GM18502 (cell line): Measurements from ENCODE around the gene RAMACL.

Experiments used
- ATAC-seq: cut with Tn5 transposase; IDR thresholded peaks from one replicate; pipeline ENCODE4 v1.9.1; 2021; ENCODE audit warnings: mild to moderate bottlenecking; ENCODE audit not compliant: unreplicated experiment, poor library complexity

The RAMACL gene

DNA sequence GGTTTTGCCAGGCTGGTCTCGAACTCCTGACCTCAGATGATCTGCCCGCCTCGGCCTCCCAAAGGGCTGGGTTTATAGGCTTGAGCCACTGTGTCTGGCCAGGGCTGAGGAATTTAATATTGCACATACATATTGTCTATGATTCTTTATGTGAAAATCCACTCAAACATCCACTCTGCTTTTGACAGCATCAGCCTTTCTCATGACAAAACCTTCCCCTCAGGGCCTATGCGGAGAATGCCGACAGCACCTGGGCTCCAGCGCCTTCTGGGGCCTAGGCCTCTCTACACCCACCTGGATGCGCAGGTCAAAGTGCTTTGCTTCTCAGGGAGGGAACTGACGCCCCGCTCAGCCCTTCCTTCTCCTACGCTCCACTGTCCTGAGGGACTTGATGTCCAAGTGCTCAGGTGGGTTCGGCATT, 5.4 kb downstream of the RAMACL start:
- ATAC-seq: no peak

DNA sequence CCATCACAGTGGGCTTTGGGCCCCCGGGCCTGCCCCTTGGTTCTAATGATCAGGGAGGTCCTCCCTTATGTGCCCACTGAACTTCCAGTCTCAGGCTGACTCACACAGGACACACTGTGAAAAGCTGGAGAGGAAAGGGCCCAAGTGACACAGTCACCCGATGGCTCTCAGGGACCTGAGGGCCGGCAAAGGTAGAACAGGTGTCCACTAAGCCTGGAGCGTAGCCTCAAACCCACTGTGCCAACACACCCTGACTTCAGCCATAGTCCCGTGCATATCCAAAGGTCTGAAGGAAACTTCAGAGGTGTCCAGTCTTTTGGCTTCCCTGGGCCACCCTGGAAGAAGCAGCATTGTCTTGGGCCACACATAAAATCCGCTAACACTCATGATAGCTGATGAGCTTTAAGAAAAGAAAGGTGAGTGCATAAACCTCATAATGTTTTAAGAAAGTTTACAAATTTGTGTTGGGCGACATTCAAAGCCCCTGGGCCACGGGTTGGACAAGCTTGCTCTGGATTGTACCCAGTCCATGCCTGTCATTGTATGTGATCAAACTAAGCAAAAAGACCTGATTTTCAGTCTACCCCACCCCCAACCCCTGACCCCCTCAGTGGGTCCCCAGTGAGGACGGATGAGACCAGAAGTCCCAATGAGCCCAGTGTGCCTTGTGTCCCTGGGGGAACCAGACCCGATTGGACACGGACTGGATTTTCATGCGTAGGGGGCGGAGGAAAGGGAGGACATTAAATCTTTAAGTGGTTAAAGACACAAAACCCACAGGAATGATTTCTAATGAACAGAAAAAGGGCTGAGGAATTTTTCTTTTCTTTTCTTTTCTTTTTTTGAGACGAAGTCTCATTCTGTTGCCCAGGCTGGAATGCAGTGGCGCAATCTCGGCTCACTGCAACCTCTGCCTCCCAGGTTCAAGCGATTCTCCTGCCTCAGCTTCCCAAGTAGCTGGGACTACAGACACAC, 6.1 kb downstream of the RAMACL start:
- ATAC-seq: no peak

DNA sequence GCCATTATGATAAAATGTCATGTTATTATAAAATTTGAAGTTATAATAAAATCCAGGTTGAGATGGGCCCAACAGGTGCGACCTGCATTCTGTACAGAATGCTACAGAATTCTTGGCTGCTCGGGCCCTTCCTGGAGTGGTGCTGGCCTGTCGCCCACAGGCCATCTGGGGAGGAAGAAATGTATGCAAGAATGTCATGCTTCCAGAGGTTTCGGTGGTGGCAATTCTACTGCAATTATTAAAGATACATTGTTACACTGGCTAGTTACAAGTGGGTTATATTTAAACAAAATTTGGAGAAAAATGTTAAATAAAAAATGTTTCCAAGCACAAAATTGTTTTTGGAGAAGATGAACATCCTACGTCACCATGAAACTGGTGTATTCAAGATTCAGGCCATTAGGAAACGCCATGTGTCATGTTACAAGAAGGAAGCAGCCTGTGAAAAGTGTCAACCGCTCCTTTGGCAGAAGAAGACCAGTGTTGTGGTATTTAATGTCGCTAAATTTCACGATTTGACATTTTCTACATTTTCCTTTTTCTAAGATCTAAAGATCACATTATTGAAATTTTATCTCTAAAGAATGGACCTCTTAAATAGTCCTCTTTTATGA, 7.1 kb downstream of the RAMACL start:
- no peak for ATAC-seq

DNA sequence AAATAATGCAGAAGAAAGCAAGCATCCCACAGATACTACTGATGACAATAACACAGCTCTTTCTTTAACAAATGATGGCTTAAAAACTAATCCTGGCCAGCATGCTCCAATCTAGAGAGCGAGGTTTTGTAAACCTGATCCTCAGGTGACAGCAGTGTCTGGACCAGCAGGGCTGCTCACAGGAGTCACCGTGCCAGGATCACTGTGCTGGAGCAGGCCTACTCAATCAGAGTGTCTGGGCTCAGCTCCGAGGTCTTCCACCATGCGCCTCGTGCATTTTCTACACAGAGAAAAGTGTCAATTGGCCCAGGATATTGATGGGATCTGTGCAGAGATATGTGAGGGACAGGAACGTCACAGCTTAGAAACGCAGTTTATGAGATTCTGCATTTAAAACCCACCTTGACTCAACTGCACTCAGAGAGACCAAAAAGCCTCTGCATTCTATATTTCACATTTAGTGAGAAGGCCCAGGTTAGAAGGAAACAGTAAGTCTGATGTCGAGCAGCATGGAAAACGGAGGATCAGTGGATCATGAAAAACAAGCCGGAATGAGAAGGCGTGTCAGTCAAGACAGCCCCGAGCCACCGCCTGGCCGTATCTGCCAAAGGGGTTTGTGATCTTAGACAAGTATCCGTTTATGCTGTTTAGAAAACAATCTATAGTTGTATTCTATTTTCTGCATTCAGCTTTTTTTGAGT, 7.8 kb downstream of the RAMACL start:
- no peak for ATAC-seq

DNA sequence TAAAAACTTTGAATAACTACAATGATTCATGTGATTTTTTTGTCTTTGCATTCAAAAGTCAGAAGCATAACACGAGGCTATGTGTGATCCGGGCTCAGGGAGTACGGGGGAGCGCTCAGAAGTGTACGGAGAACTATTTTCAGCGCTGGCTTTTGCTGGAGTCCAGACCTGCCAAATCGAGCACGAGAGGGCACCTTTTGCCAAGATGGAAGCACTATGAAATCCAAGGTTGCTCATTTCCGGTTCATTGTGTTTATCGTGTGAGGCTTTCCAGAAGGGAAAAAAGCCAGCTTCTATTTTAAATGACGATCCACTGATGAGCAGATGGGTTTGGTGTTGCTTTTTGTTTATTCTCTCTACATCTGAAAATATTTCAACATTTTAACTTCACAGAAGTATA, 11.3 kb downstream of the RAMACL start:
- ATAC-seq: no peak

DNA sequence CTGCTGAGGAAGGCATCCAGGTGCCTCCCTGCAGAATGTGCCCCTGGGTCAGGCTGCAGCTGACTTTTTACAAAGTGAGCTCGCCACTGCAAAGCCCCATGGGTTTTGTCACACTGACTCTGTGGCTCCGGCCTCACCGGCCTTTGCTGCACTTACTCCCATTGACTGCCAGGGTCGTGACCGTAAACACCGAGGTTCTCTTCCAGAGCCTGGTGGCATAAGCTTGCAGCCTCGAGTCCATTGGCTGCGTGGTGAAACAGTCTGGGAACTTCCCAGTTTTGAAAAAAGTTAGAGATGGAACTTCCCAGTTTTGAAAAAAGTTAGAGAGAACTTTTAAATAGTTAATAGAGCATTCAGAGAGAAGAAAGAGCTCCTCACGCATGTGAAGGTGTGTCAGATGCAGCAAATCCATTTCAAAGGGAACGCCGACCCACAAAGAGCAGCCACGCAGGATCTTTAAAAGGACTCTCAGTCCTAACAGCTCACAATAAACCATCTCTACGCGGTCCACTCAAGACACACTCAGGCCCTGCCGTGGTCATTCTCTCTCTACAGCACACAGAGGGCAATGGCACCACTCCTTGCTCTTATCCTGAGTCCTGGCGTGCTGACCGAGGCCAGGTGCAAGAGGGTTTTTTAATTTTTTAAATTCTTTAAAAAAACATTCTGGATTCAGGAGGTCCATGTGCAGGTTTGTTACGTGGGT, 12.8 kb downstream of the RAMACL start:
- ATAC-seq: no peak

DNA sequence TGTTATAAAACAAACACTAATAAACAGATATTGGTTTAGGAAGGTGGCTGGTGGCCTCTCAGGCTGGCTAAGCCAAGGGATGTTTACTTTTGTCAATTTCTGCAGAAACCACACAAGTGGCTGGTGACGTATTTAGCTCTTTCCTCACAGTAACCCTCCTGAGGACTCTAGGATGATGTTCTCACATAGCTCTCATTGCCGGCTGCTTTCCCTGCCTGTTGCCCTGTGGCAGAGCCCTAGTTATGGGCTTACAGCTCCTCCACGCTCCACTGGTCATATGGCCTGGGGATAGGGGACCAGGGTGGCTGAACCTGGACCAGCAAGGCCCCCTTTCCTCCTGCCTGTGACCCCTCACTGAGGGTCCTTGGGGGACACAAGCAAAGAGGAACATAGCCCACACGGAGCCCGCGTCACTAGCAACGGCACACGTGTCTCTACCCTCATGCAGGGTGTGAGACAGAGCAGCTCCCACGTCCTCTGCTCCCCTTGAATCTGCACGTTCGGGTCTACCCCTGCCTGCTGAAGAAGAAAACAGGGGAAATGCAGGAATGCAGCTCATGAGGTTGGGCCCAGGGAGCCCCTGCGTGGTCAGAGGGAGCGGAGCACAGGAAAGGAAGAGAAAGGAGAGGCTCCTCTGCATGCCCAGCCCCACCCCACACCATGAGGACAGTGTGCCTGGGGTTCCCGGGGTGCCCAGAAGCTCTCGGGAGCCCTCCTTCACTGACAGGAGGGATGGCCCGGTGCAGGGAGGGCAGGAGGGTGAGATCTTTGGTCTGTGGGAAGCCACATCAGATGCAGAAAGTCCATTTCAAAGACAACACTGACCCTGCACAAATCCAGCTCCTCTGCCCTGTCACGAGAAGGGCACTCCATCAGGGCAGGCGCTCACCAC, 13.9 kb downstream of the RAMACL start:
- no peak for ATAC-seq

DNA sequence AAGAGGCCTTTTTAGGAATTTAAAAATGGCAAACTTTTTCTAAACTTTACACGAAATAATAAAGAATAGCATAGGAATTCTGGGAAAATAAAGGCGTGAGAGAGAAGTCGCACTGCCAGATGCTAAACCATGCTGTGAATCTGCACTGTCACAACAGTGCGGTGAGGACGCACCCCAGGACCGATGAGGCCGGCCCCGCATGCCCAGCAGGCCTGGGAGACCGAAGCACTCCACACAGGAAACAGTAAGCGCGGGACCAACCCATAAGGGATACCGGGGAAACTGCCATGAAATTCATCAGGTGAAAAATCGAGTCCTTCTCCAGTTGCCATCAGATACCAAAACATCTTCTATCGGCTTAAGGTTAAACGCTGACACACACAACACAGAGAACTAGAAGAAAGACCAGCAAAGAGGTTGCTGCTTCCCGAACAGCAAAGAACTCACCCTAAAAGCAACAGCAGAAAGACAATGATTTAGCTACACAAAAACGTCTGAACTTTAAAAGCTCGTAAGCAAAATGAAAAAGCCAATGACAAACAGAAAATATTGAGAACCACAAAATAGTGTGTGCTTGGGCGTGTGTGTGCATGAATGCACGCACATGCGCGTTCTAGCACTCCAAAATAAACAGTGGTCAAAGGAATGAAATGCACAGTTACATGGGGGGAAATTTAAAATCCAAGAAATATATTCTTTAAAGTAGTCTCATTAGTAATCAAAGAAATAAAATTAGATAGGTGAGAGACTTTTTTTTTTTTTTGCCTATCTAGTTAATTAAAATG, 15.4 kb downstream of the RAMACL start:
- no peak for ATAC-seq

DNA sequence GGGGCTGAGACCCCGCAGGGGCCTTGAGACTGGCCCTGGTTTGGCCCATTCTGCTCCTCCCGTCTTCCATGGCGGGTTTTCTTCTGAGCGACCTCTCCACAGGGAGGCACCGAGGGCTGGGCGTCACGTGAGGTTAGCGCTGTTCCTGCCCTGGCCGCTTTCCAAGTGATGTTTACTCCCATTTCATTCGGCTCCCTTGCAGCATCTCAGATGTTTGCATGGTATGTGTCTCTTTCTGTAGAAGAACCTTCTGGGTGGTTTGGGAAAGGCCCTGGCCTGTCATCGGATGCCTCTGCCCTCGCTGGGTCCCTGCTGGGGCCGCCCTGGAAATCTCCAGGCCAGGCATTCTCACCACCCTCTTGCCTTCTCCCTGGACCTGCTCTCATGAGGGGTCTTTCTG, 17.3 kb downstream of the RAMACL start:
- ATAC-seq: no peak

DNA sequence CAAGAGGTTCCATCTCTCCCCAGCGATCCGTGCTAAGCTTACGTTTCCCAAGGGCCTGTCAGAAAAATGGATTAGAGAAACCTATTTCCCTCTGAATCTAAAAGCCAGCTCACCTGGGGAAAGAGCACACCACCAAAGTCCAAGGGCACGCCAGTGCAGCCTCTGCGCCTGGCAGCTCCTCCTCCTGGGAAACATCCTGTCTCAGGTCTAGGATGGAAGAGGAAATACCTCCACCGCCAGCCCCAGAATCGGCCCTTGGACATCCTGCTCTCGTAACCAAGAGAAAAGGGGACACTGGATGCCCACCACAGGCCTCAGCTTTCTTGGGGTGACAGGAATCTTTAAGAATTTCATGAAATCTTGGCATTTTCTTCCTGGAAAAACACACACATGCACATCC, 18.7 kb downstream of the RAMACL start:
- ATAC-seq: no peak

DNA sequence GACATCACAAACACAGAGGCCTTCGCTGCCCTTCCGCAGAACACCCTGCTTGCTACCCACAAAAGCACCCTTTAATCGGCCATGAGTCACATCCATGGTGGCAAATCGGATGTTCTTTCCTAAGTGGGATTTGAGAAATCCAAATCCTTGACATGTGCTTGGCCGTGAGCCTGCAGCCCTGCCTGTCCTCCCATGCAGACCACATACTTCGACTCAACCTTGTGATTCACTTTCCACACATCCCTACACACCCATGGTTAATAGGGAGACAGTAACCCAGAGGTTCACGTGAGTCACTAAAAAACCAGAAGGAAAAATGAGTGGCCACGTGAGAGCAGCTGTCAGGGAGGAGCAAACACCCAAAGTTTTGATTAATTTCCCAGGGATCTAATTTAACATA, 19.4 kb downstream of the RAMACL start:
- no peak for ATAC-seq

DNA sequence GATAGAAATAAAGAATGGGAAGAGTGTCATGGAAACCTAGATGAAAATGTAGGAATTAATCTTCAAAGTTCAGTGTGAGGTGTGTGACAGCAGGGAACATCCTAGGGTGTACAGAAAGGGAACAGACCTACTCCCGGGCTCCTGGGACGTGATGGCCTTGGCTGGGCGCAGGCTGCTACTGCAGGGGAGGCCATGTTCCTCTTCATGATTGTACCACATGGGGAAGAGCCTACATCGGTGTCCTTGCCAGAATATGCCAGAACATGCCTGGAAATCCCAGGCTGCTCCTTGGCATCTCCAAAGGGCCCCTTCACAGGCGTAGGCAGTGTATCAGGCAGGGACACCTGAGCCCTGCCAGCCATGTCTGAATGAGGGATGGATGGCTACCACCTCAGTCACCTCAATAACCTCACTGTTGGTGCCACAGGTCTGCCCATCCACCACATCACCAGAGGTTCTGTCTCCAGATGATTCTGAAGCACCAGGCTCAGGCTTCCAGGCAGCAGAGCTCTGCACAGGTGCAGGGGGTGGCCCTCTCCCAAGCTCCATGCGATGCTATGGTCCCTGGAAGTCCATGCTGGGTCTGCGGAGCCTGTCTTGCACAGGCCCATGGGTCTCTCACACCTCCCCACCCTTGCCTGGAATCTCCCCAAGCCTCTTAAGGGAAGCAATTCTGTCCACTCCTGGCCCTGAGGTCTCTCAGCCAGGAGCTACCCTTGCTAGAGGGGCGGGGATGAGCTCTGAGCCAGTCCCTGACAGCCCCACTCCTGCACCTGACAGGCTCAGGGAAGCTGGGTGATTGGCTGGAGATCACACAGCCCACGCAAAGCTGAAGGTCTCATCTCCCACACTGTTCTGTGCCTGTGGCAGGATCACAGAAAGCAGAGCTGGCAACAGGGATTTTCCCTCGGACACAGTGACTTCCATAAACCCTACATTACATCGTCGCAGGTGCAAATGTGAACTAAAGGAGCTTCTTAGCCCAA, 20.2 kb downstream of the RAMACL start:
- no peak for ATAC-seq

DNA sequence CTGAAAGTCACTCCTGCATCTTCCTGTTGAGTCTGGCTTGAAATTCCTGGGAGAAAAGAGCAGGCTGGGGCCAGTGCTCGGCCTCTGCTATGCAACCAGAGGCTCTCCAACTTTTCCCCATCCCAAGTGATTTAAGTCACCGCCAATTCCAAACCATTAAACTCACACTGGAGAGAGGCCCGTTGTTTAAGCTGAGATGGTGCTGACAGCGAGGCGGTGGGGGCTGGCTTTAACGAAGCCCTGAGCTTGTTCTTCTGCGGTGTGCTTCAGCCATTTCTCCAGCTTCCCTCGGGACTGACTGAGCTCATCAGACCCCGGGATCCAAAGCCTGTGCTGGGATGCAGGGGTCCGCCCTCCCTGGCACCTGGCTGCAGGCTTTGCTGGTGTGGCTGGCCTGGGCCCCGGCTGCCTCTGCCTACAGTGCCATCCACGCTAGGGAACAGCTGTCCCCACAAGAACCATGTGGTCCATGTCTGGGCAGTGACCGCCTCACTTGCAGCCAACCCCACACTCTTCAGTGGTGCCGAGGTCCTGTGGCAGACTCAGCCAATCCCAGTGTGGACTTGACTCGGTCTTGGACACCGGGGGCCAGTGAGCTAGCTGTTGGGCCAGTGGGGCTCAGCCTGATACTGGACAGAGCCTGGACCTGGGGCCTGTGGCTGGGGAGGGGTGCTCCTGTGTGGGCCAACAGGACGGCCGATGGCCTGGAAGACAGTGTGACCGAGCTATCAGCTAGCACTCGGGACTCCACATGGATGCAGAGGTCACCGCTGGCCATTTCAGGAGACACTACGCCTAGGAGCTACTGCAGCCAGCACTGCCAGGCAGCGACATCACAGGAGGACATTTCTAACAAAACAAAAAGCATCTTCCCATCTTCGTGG, 21.2 kb downstream of the RAMACL start:
- no peak for ATAC-seq

DNA sequence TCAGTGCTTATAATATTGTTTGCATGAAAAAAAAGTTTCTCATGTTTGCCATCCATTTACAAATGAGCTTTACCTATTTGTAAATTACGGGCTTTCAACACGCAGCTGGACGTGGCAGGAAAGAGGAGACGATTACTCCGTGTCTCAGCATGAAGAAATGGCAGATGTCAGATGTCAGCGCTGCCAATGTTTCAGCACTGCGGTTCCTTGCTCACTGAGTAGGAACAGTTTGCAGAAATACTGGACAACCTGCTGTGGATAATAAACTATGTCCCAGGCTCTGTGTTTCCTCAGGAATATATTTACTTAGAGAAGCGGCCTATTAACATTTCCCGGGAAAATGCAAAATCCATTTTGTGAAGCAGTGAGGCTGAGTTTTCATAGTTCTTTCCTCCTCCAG, 22.7 kb downstream of the RAMACL start:
- ATAC-seq: no peak

DNA sequence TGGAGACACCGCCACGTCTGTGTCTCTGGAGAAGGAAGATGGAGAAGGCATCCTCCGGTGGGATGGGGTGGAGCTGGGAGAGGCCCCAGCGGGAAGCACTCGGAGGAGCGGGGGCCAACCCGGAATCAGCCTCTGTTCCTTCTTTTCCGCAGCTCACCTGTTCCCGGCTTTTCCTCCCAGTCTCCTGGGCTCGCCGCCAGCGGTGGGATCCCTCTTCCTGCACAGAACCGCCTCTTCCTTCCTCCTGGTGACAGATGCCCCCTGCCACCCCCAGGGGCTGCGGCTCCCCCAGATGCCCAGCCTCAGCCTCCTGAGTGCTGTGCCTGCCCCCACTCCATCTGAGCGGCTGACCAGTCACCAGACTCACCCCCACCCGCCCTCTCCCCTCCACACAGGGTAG, 23.3 kb downstream of the RAMACL start:
- no peak for ATAC-seq

DNA sequence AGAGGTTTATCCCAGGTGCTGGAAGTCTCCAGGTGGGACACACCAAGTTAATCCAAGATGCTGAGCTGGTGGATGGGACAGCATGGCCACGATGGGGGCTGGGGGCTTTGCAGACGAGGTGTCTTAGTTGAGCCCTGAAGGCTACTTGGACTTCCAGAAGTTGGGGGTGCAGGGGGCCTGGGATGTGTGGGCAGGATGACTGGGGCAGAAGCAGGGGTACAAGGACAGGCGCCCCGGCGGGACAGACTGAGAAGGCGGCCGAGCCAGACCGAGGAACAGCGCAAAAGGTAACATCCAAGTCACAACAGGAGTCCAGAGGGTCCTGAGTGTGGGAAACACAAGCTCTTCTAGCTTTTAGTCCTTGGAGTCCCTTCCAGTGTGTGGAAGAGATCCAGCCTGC, 23.8 kb downstream of the RAMACL start:
- no peak for ATAC-seq
